CD4-positive, CD25-positive, alpha-beta regulatory T cell (primary cell): ENCODE measurements around the gene C10orf88. TPM values are rescaled to one million over a fixed set of nuclear protein-coding genes. Genes with fewer than 3 reads are reported as not detected.
A peak's percentile ranks its signal among the peaks of the same experiment; 100 is the strongest.
"Not testable (repeated sequence)": the region's sequence is repeated elsewhere in the genome, so short reads cannot be mapped to it uniquely, and the experiment has no call there.

Experiments
- ATAC-seq, 2 donors: fragments of 150-1000 bp; cut with Tn5 transposase; one replicate each; pipeline ENCODE4 v1.10.0; 2021; ENCODE audit warnings: low read depth in 2 of 2, moderate number of reproducible peaks in 2 of 2, moderate library complexity in 1 of 2
- DNase-seq, 3 donors: peaks; one replicate each; pipeline versions ENCODE4 v3.0.0 to v3.0.0-alpha.2; 2012 to 2022; ENCODE audit warnings: mixed read lengths in 1 of 3
- H3K27ac ChIP-seq: one replicate; pipeline ENCODE4 v1.7.0; 2013; ENCODE audit warnings: mild to moderate bottlenecking, low read length; ENCODE audit not compliant: insufficient read depth, poor library complexity, severe bottlenecking
- H3K27me3 ChIP-seq: one replicate; pipeline ENCODE4 v1.7.0; 2013; ENCODE audit warnings: low read length; ENCODE audit not compliant: control insufficient read depth, insufficient read depth
- H3K36me3 ChIP-seq: one replicate; pipeline ENCODE4 v1.7.0; 2013; ENCODE audit warnings: mild to moderate bottlenecking, low read length, moderate library complexity; ENCODE audit not compliant: control insufficient read depth, insufficient read depth
- H3K4me1 ChIP-seq: 2 replicates; pipeline ENCODE4 v1.7.0; 2013; ENCODE audit warnings: mild to moderate bottlenecking, low read length; ENCODE audit not compliant: insufficient read depth, control insufficient read depth, poor library complexity, severe bottlenecking
- H3K4me3 ChIP-seq: one replicate; pipeline ENCODE4 v1.7.0; 2013; ENCODE audit warnings: low read depth, mild to moderate bottlenecking, low read length, moderate library complexity
- H3K9me3 ChIP-seq, 2 experiments: 1 replicate in 1 of 2; 2 replicates in 1 of 2; pipeline ENCODE4 v1.7.0; 2013; ENCODE audit warnings: low read length in 2 of 2, mild to moderate bottlenecking in 1 of 2, moderate library complexity in 1 of 2; ENCODE audit not compliant: control insufficient read depth in 2 of 2
- H3K27ac Mint-ChIP-seq, 3 donors: one replicate each; pipeline ENCODE4 v1.8.0; 2020 to 2022; ENCODE audit warnings: mild to moderate bottlenecking in 3 of 3, mixed read lengths in 3 of 3, moderate library complexity in 2 of 3
- H3K27me3 Mint-ChIP-seq: one replicate; pipeline ENCODE4 v1.8.0; 2022; ENCODE audit warnings: mild to moderate bottlenecking, mixed read lengths
- H3K36me3 Mint-ChIP-seq: one replicate; pipeline ENCODE4 v1.8.0; 2020; ENCODE audit warnings: mixed read lengths
- H3K4me1 Mint-ChIP-seq, 4 donors: one replicate each; pipeline ENCODE4 v1.8.0; 2020 to 2022; ENCODE audit warnings: mixed read lengths in 4 of 4, mild to moderate bottlenecking in 1 of 4
- H3K4me3 Mint-ChIP-seq, 4 donors: one replicate each; pipeline ENCODE4 v1.8.0; 2020 to 2022; ENCODE audit warnings: mild to moderate bottlenecking in 4 of 4, mixed read lengths in 4 of 4, moderate library complexity in 3 of 4
- H3K9me3 Mint-ChIP-seq, 7 donors: one replicate each; pipeline ENCODE4 v1.8.0; 2020 to 2022; ENCODE audit warnings: mixed read lengths in 7 of 7, mild to moderate bottlenecking in 3 of 7, moderate library complexity in 2 of 7
- polyA plus RNA-seq, 4 donors: library from polyadenylated mRNA; unstranded; fragments of 300-500 nt; fragmentation: Illumina TruSeq; gene quantifications; one replicate each; pipeline ENCODE4 v1.2.3, GENCODE V29; 2021
- total RNA-seq: library from RNA; stranded (reverse); gene quantifications from one replicate; pipeline ENCODE4 v1.2.3, GENCODE V29; 2022

The C10orf88 gene
- total and polyA plus RNA-seq, 5 donors from 2014 or later: 7.7 to 14.2 (median 10.7) TPM

DNA sequence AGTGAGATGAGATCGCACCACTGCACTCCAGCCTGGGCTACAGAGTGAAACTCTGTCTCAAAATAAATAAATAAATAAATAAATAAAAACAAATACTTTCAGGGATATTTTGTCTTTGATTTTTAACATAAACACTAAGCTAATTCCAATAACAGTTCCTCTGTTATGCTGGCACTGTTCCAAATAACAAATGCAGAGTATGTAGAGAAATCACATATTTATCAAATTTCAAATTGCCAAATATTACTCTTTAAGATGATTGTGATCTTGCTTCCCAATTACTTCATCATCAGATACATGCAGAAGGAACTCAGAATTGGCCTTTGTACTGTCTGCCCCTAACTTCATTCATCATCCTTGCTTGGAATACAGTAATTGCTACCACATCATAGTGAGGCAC, 23.9 kb downstream of the C10orf88 start:
- Mint-ChIP-seq H3K9me3 (no peaks in the 10 kb centered on the region), H3K36me3 (peaks cover 4% of the 10 kb centered on the region), H3K27me3 (no peaks in the 10 kb centered on the region), H3K27ac (no peak overlapping the region), H3K4me3 (no peak overlapping the region), H3K4me1 (peaks cover 0 to 15% (median 6%) of the 10 kb centered on the region in 4 donors)
- Histone ChIP-seq H3K36me3 (peaks cover 11% of the 10 kb centered on the region), H3K4me1 (no peaks in the 10 kb centered on the region), H3K27ac (no peak overlapping the region), H3K4me3 (no peak overlapping the region), H3K27me3 (no peaks in the 10 kb centered on the region), H3K9me3 (no peaks in the 10 kb centered on the region)
- ATAC-seq (no peak), DNase-seq (no peak)

GRCh38 chr10:122915700-122916099, 38.3 kb downstream of the C10orf88 start:
- H3K27ac ChIP-seq: no peak overlapping the region
- Mint-ChIP-seq H3K27me3 (no peaks in the 10 kb centered on the region), H3K27ac (no peak overlapping the region), H3K4me3 (no peak overlapping the region), H3K4me1 (no peaks in the 10 kb centered on the region), H3K9me3 (peaks cover 0 to 6% (median 0%) of the 10 kb centered on the region in 7 donors), H3K36me3 (no peaks in the 10 kb centered on the region)
- DNase-seq (no peak), ATAC-seq (no peak)
- no peaks in the 10 kb centered on the region for H3K27me3 ChIP-seq
- H3K9me3 ChIP-seq: no peaks in the 10 kb centered on the region
- H3K4me1 ChIP-seq: no peaks in the 10 kb centered on the region
- H3K4me3 ChIP-seq: no peak overlapping the region
- no peaks in the 10 kb centered on the region for H3K36me3 ChIP-seq

- ATAC-seq (no peak), DNase-seq (peak; percentile 10 to 47 (median 31))
- Histone ChIP-seq H3K27ac (no peak overlapping the region), H3K4me1 (no peaks in the 10 kb centered on the region), H3K27me3 (peaks cover 4% of the 10 kb centered on the region), H3K4me3 (no peak overlapping the region), H3K9me3 (no peaks in the 10 kb centered on the region), H3K36me3 (no peaks in the 10 kb centered on the region)
- Mint-ChIP-seq H3K4me1 (no peaks in the 10 kb centered on the region), H3K9me3 (peaks cover 0 to 4% (median 0%) of the 10 kb centered on the region in 7 donors), H3K4me3 (no peak overlapping the region), H3K27me3 (no peaks in the 10 kb centered on the region), H3K27ac (no peak overlapping the region), H3K36me3 (no peaks in the 10 kb centered on the region)
These were observed 42.0 kb downstream of the C10orf88 start for GRCh38 chr10:122911889-122912484.

GRCh38 chr10:122910310-122910709, 43.7 kb downstream of the C10orf88 start, which contains the start of gene FAM24A:
TSS of gene FAM24A (plus strand) at chr10:122910610. CDS start at chr10:122911635, 1,025 bp downstream.
- no peak within 1 kb of the TSS for H3K4me3 Mint-ChIP-seq
- peaks cover 4% of the 10 kb centered on the region for H3K27me3 ChIP-seq
- H3K4me3 ChIP-seq: no peak within 1 kb of the TSS
- H3K27ac ChIP-seq: no peak within 1 kb of the TSS
- peaks cover 0 to 4% (median 0%) of the 10 kb centered on the region in 7 donors for H3K9me3 Mint-ChIP-seq
- H3K36me3 ChIP-seq: no peaks in the 10 kb centered on the region
- H3K36me3 Mint-ChIP-seq: no peaks in the 10 kb centered on the region
- no peak within 1 kb of the TSS for H3K27ac Mint-ChIP-seq
- no peaks in the 10 kb centered on the region for H3K4me1 ChIP-seq
- DNase-seq: no peak
- no peaks in the 10 kb centered on the region for H3K9me3 ChIP-seq
- no peaks in the 10 kb centered on the region for H3K4me1 Mint-ChIP-seq
- no peaks in the 10 kb centered on the region for H3K27me3 Mint-ChIP-seq
- ATAC-seq: no peak

DNA sequence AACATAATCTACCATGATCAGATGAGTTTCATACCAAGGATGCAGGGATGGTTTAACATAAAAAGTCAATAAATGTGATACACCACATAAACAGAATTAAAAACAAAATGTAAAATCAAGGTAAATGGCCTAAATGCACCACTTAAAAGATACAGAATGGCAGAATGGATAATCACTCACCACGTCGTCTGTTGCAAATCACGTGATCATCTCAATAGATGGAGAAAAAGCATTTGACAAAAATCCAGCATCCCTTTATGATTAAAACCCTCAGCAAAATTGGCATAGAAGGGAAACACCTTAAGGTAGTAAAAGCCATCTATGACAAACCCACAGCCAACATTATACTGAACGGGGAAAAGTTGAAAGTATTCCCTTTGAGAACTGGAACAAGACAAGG, 50.2 kb downstream of the C10orf88 start:
- H3K4me3 ChIP-seq, H3K9me3 ChIP-seq, H3K4me1 Mint-ChIP-seq, H3K27ac Mint-ChIP-seq, H3K27me3 ChIP-seq, H3K27ac ChIP-seq, H3K4me1 ChIP-seq, H3K4me3 Mint-ChIP-seq, H3K36me3 ChIP-seq, DNase-seq, ATAC-seq, H3K36me3 Mint-ChIP-seq: not testable (repeated sequence)
- peaks cover 0 to 15% (median 8%) of the 10 kb centered on the region in 7 donors for H3K9me3 Mint-ChIP-seq
- peaks cover 23% of the 10 kb centered on the region for H3K27me3 Mint-ChIP-seq

- Mint-ChIP-seq H3K4me3 (peak overlapping the region in 1 of 4 donors; percentile 14), H3K9me3 (no peaks in the 10 kb centered on the region), H3K4me1 (no peaks in the 10 kb centered on the region), H3K36me3 (peaks cover 4% of the 10 kb centered on the region), H3K27ac (no peak overlapping the region), H3K27me3 (peaks cover 5% of the 10 kb centered on the region)
- no peak overlapping the region for H3K27ac ChIP-seq
- H3K27me3 ChIP-seq: no peaks in the 10 kb centered on the region
- H3K4me1 ChIP-seq: no peaks in the 10 kb centered on the region
- no peak for DNase-seq
- no peaks in the 10 kb centered on the region for H3K36me3 ChIP-seq
- no peak for ATAC-seq
- no peak overlapping the region for H3K4me3 ChIP-seq
- H3K9me3 ChIP-seq: no peaks in the 10 kb centered on the region
These were observed 59.6 kb downstream of the C10orf88 start for GRCh38 chr10:122894261-122894944.

DNA sequence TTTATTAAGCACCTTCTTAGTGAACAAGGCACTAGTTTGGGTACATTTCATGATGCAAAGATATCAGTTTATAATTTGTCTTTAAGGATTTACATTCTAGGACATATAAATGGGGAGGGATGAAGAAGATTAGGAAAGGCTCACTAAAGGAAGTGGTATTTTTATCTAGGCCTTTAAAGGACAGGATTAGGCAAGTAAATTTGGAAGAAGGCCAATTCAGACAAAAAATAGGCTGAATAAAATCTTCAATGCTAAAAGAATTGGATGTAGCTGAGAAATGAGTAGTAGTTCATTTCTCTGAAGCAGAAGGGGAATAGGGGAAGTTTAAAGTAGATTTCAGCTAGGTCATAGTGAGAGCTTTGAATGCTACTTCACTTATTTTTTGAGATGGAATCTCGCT, 69.9 kb downstream of the C10orf88 start:
- peaks cover 13% of the 10 kb centered on the region for H3K36me3 Mint-ChIP-seq
- H3K4me3 ChIP-seq: no peak overlapping the region
- no peak overlapping the region for H3K27ac ChIP-seq
- peaks cover 4% of the 10 kb centered on the region for H3K4me1 ChIP-seq
- ATAC-seq (no peak), DNase-seq (no peak)
- H3K9me3 Mint-ChIP-seq: no peaks in the 10 kb centered on the region
- peaks cover 9 to 16% (median 11%) of the 10 kb centered on the region in 4 donors for H3K4me1 Mint-ChIP-seq
- H3K27ac Mint-ChIP-seq: no peak overlapping the region
- H3K27me3 Mint-ChIP-seq: no peaks in the 10 kb centered on the region
- no peaks in the 10 kb centered on the region for H3K9me3 ChIP-seq
- H3K4me3 Mint-ChIP-seq: no peak overlapping the region
- no peaks in the 10 kb centered on the region for H3K27me3 ChIP-seq
- H3K36me3 ChIP-seq: no peaks in the 10 kb centered on the region

DNA sequence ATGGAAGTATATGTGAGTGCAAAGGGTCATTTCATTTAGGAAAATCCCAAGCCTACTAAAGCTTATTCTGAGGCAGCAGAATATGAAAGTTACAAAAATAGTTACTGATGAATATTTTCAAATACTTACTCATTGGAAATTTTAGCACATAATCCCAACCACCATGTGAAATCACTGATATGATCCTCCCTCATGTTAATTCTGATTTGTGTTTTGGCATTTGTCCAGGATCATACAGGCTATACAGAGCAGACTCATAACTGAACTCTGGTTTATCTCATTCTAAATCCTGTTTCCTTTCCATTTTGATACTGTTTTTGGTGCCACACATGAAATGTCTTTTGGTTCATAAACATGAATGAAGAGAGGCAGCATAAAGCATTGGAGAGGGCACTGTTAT, 71.3 kb downstream of the C10orf88 start:
- Histone ChIP-seq H3K9me3 (no peaks in the 10 kb centered on the region), H3K27me3 (no peaks in the 10 kb centered on the region), H3K4me3 (no peak overlapping the region), H3K4me1 (peaks cover 18% of the 10 kb centered on the region), H3K36me3 (no peaks in the 10 kb centered on the region), H3K27ac (no peak overlapping the region)
- no peak for DNase-seq
- Mint-ChIP-seq H3K27me3 (no peaks in the 10 kb centered on the region), H3K36me3 (peaks cover 7% of the 10 kb centered on the region), H3K27ac (no peak overlapping the region), H3K4me3 (peak overlapping the region in 1 of 4 donors; percentile 41), H3K9me3 (no peaks in the 10 kb centered on the region), H3K4me1 (peaks cover 10 to 30% (median 20%) of the 10 kb centered on the region in 4 donors)
- no peak for ATAC-seq
